Medulla oblongata (tissue), 1 donor: Measurements from ENCODE around the gene TMEM131L.
"Not testable (repeated sequence)": the region's sequence is repeated elsewhere in the genome, so short reads cannot be mapped to it uniquely, and the experiment has no call there.

ENCODE experiments used
- DNase-seq: peaks from one replicate; pipeline ENCODE4 v3.0.0-alpha.2; 2015; ENCODE audit errors: extremely low spot score

The TMEM131L gene

GRCh38 chr4:153539422-153539821, 73.3 kb downstream of the TMEM131L start:
- no peak for DNase-seq

GRCh38 chr4:153541456-153542096, 75.4 kb downstream of the TMEM131L start:
- DNase-seq: no peak

GRCh38 chr4:153542131-153542530, 76.0 kb downstream of the TMEM131L start:
- DNase-seq: no peak

GRCh38 chr4:153542834-153543233, 76.7 kb downstream of the TMEM131L start:
- no peak for DNase-seq

GRCh38 chr4:153543351-153543750, 77.2 kb downstream of the TMEM131L start:
- no peak for DNase-seq

GRCh38 chr4:153545822-153546221, 79.7 kb downstream of the TMEM131L start:
- no peak for DNase-seq

- DNase-seq: no peak
Observed at GRCh38 chr4:153546280-153546679, 80.1 kb downstream of the TMEM131L start.

- no peak for DNase-seq
Observed at GRCh38 chr4:153547520-153547919, 81.4 kb downstream of the TMEM131L start.

GRCh38 chr4:153548907-153549306, 82.7 kb downstream of the TMEM131L start:
- DNase-seq: not testable (repeated sequence)

- DNase-seq: no peak
Observed at GRCh38 chr4:153549405-153549804, 83.2 kb downstream of the TMEM131L start.

GRCh38 chr4:153553155-153553818, 87.1 kb downstream of the TMEM131L start:
- DNase-seq: no peak

- no peak for DNase-seq
Observed at GRCh38 chr4:153553819-153554170, 87.6 kb downstream of the TMEM131L start.

GRCh38 chr4:153555730-153556434, 89.7 kb downstream of the TMEM131L start:
- DNase-seq: no peak

- no peak for DNase-seq
Observed at GRCh38 chr4:153556435-153556815, 90.3 kb downstream of the TMEM131L start.

- DNase-seq: no peak
Observed at GRCh38 chr4:153560908-153561307, 94.7 kb downstream of the TMEM131L start.

- DNase-seq: peak; percentile 78
Observed at GRCh38 chr4:153564630-153565525, 98.7 kb downstream of the TMEM131L start.

- DNase-seq: no peak
Observed at GRCh38 chr4:153566631-153567150, 100.5 kb downstream of the TMEM131L start.

GRCh38 chr4:153567660-153568059, 101.5 kb downstream of the TMEM131L start:
- not testable (repeated sequence) for DNase-seq

- no peak for DNase-seq
Observed at GRCh38 chr4:153570228-153570973, 104.2 kb downstream of the TMEM131L start.

- no peak for DNase-seq
Observed at GRCh38 chr4:153571006-153571545, 104.9 kb downstream of the TMEM131L start.

- DNase-seq: no peak
Observed at GRCh38 chr4:153572609-153573008, 106.4 kb downstream of the TMEM131L start.
